Sigmoid colon (tissue), 7 donors: ENCODE data around the gene PCNX3. TPM values are rescaled to one million over a fixed set of nuclear protein-coding genes. Genes with fewer than 3 reads are reported as not detected.

Source experiments
- DNase-seq: peaks from one replicate; pipeline ENCODE4 v3.0.0-alpha.2; 2019
- H3K27ac ChIP-seq, 4 donors: fragments of 200-600 bp; sonication (generic); one replicate each; pipeline ENCODE4 v1.5.1; 2016 to 2019; ENCODE audit warnings: mild to moderate bottlenecking in 1 of 4
- H3K27me3 ChIP-seq, 3 donors: fragments of 200-600 bp; sonication (generic); one replicate each; pipeline ENCODE4 v1.5.1; 2019; ENCODE audit warnings: mild to moderate bottlenecking in 1 of 3
- H3K36me3 ChIP-seq, 4 donors: fragments of 200-600 bp; sonication (generic); one replicate each; pipeline ENCODE4 v1.5.1; 2016 to 2019
- H3K4me1 ChIP-seq, 4 donors: fragments of 200-600 bp; sonication (generic); one replicate each; pipeline ENCODE4 v1.5.1; 2017 to 2019
- H3K4me3 ChIP-seq, 4 donors: fragments of 200-600 bp; sonication (generic); one replicate each; pipeline ENCODE4 v1.5.1; 2017 to 2019; ENCODE audit warnings: mild to moderate bottlenecking in 2 of 4, moderate library complexity in 1 of 4
- H3K9me3 ChIP-seq, 4 donors: fragments of 200-600 bp in 3 of 4; sonication (generic) in 3 of 4; one replicate each; pipeline versions ENCODE4 v1.5.1 to v1.6.1; 2013 to 2019
- EP300 ChIP-seq, 4 donors: sonication (generic); formaldehyde crosslinking; IDR thresholded peaks; one replicate each; pipeline ENCODE4 v1.6.1; 2017; ENCODE audit warnings: antibody characterized with exemption in 4 of 4
- POLR2A ChIP-seq, 2 donors: fragments of 450-650 bp; IDR thresholded peaks; one replicate each; pipeline ENCODE4 v1.6.1; 2016; ENCODE audit warnings: antibody characterized with exemption in 2 of 2, mild to moderate bottlenecking in 2 of 2, moderate library complexity in 2 of 2
- POLR2AphosphoS5 ChIP-seq, 4 donors: sonication (generic); formaldehyde crosslinking; IDR thresholded peaks; one replicate each; pipeline ENCODE4 v1.6.1; 2017; ENCODE audit warnings: antibody characterized with exemption in 4 of 4
- WGBS, 2 donors: extraction: QIAGEN DNeasy Blood & Tissue Kit; methylation state at CpG; one replicate each; pipeline ENCODE4 v1.1.7; 2013; 5-methylcytosine and 5-hydroxymethylcytosine counted together
- intact Hi-C: fragments of 100-400 bp; cut with DNase I; formaldehyde crosslinking; loops from one replicate; pipeline ENCODE4 v1.15.1; 2023
- polyA plus RNA-seq, 3 donors: library from polyadenylated mRNA; stranded (reverse); fragments of 200-250 nt; gene quantifications; one replicate each; pipeline ENCODE4 v1.2.3, GENCODE V29; 2013
- total RNA-seq, 4 donors: library from RNA; depleted of rRNA; stranded (reverse); fragments of >200 nt; gene quantifications; one replicate each; pipeline ENCODE4 v1.1.0, GENCODE V29; 2016
- TF ChIP-seq, protein P1 (sequence below), 4 experiments: fragments of 450-650 bp in 3 of 4; fragments of 200-600 bp in 1 of 4; IDR thresholded peaks; one replicate each; pipeline ENCODE4 v1.5.1; 2016 to 2019; ENCODE audit warnings: antibody characterized with exemption in 4 of 4, mild to moderate bottlenecking in 3 of 4, moderate library complexity in 2 of 4
- donor health status: healthy with polysubstance abuse.
- donor health status: Bipolar disorder and iron deficiency.
- donor health status: healthy.

Gene PCNX3
- total and polyA plus RNA-seq, 7 donors: 6.0 to 35.0 (median 11.0) TPM

DNA sequence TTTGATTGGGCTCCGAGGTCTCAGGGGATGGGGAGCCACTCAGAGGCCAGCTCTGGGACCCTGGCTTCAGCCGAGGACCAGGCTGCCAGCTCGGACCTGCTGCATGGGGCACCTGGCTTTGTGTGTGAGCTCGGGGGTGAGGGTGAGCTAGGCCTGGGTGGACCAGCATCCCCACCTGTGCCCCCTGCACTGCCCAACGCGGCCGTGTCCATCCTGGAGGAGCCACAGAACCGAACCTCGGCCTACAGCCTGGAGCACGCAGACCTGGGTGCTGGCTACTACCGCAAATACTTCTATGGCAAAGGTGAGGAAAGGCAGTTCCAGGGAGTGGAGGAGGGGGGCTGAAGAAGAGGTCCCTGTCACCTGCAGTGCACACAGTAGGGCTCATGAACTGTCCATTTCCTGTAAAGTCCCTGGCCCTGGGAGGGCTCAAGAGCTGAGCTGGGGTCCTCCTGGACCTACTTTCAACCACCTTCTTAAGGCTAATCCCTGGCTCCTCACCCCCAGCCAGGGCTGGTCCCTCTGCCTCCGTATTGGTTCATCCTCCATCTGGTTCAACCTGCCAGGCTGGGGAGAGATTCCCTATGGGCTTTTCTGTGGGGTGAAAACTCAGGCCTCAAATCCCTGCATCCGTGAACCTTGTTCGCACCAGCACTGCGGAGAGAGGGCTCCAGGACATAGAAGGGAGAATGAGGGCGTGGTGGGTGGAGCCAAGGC, 25.9 kb downstream of the PCNX3 start:
- Histone ChIP-seq H3K4me3 (peak overlapping the region in 3 of 4 donors; percentile 3 to 26 (median 18)), H3K4me1 (peaks cover 0 to 50% (median 41%) of the 10 kb centered on the region in 4 donors), H3K9me3 (no peaks in the 10 kb centered on the region), H3K27me3 (no peaks in the 10 kb centered on the region), H3K27ac (peak overlapping the region; percentile 87 to 90 (median 88)), H3K36me3 (peaks cover 6 to 39% (median 12%) of the 10 kb centered on the region in 4 donors)
- DNase-seq: no peak
- TF ChIP-seq POLR2AphosphoS5 (IDR thresholded peaks at IDR 0.05): no peak
- TF ChIP-seq, protein P1, sequence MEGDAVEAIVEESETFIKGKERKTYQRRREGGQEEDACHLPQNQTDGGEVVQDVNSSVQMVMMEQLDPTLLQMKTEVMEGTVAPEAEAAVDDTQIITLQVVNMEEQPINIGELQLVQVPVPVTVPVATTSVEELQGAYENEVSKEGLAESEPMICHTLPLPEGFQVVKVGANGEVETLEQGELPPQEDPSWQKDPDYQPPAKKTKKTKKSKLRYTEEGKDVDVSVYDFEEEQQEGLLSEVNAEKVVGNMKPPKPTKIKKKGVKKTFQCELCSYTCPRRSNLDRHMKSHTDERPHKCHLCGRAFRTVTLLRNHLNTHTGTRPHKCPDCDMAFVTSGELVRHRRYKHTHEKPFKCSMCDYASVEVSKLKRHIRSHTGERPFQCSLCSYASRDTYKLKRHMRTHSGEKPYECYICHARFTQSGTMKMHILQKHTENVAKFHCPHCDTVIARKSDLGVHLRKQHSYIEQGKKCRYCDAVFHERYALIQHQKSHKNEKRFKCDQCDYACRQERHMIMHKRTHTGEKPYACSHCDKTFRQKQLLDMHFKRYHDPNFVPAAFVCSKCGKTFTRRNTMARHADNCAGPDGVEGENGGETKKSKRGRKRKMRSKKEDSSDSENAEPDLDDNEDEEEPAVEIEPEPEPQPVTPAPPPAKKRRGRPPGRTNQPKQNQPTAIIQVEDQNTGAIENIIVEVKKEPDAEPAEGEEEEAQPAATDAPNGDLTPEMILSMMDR (IDR thresholded peaks at IDR 0.05): no peak
- TF ChIP-seq EP300 (IDR thresholded peaks at IDR 0.05): no peak
- no peak for TF ChIP-seq POLR2A (IDR thresholded peaks at IDR 0.05)
- WGBS, 2 donors: 60 to 68% methylated on average over 16 of the region's 16 CpGs
- intact Hi-C loops: no loop called here

DNA sequence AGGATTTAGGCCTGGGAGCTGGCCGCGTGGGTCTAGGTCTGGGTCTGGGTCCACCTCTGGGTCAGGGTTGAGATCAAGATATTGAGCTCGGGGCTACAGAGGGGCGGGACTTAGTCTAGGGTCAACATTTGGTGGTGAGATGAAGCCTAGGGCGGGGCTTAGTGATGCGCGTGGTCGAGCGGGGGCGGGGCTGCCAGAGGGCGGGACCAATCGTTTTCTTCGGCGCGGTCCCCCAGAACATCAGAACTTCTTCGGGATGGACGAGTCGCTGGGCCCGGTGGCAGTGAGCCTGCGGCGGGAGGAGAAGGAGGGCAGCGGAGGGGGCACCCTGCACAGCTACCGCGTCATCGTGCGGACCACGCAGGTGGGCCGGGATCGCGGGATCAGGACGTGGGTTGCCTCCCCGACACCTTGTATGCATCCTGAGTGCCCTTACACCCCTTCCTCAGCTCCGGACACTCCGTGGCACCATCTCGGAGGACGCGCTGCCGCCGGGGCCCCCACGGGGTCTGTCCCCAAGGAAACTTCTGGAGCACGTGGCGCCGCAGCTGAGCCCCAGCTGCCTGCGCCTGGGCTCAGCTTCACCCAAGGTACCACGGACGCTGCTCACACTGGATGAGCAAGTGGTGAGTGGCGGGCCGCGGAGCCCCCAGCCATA, 26.6 kb downstream of the PCNX3 start:
- peak overlapping the region in 2 of 4 donors; percentile 18 to 26 for H3K4me3 ChIP-seq
- no peaks in the 10 kb centered on the region for H3K9me3 ChIP-seq
- intact Hi-C loops: no loop called here
- H3K27ac ChIP-seq: no peak overlapping the region
- TF ChIP-seq POLR2AphosphoS5 (IDR thresholded peaks at IDR 0.05): no peak
- TF ChIP-seq, protein P1 (IDR thresholded peaks at IDR 0.05): no peak
- no peak for TF ChIP-seq POLR2A (IDR thresholded peaks at IDR 0.05)
- no peak for TF ChIP-seq EP300 (IDR thresholded peaks at IDR 0.05)
- H3K4me1 ChIP-seq: peaks cover 0 to 50% (median 44%) of the 10 kb centered on the region in 4 donors
- DNase-seq: no peak
- 45 to 57% methylated on average over 49 of the region's 49 CpGs for WGBS, 2 donors
- peaks cover 0 to 32% (median 6%) of the 10 kb centered on the region in 4 donors for H3K36me3 ChIP-seq
- H3K27me3 ChIP-seq: no peaks in the 10 kb centered on the region

DNA sequence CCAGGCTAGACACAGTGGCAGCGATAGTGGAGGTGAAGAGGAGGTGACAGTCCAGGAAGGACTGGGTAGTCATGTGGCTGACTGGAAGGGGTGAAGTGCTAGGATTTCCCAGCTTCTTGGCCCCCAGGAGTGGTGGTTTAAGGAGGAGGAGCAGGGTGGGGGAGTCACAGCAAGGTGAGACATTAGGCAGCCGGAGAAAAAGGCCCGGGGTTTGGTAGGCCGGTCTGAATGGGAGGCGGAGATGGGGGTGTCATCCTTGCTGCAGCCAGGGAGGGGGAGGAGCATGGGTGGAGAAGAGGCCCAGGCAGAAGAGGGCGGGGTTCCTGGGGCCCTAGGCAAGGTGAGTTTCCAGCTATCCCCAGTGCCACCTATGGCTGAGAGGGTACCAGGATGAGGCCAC, 28.4 kb downstream of the PCNX3 start:
- DNase-seq: no peak
- Histone ChIP-seq H3K36me3 (peaks cover 0 to 37% (median 6%) of the 10 kb centered on the region in 4 donors), H3K9me3 (no peaks in the 10 kb centered on the region), H3K4me1 (peaks cover 0 to 43% (median 36%) of the 10 kb centered on the region in 4 donors), H3K27ac (no peak overlapping the region), H3K27me3 (no peaks in the 10 kb centered on the region), H3K4me3 (no peak overlapping the region)
- WGBS, 2 donors: 23 to 65% methylated on average over 6 of the region's 6 CpGs
- intact Hi-C loops: no loop called here
- no peak for TF ChIP-seq POLR2A (IDR thresholded peaks at IDR 0.05)

DNA sequence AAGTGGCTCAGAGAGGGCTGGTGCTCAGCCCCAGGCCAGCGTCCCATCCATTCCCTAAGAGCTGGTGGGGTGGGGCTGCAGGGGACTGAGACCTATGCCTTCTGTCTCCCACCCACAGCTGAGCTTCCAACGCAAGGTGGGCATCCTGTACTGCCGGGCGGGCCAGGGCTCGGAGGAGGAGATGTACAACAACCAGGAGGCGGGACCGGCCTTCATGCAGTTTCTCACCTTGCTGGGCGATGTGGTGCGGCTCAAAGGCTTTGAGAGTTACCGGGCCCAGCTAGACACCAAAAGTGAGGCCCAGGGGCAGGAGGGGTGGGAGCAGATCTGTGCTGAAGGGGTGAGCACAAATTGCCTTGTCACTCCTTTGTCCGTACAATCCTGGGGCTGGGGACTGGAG, 29.3 kb downstream of the PCNX3 start:
- Histone ChIP-seq H3K36me3 (peaks cover 0 to 46% (median 8%) of the 10 kb centered on the region in 4 donors), H3K4me3 (no peak overlapping the region), H3K27ac (no peak overlapping the region), H3K9me3 (no peaks in the 10 kb centered on the region), H3K4me1 (peaks cover 0 to 39% (median 27%) of the 10 kb centered on the region in 4 donors), H3K27me3 (no peaks in the 10 kb centered on the region)
- intact Hi-C loops: no loop called here
- no peak for DNase-seq
- WGBS, 2 donors: 84 to 89% methylated on average over 11 of the region's 11 CpGs
- TF ChIP-seq POLR2AphosphoS5 (IDR thresholded peaks at IDR 0.05): no peak
- no peak for TF ChIP-seq POLR2A (IDR thresholded peaks at IDR 0.05)
- TF ChIP-seq EP300 (IDR thresholded peaks at IDR 0.05): no peak
- TF ChIP-seq, protein P1 (IDR thresholded peaks at IDR 0.05): no peak

DNA sequence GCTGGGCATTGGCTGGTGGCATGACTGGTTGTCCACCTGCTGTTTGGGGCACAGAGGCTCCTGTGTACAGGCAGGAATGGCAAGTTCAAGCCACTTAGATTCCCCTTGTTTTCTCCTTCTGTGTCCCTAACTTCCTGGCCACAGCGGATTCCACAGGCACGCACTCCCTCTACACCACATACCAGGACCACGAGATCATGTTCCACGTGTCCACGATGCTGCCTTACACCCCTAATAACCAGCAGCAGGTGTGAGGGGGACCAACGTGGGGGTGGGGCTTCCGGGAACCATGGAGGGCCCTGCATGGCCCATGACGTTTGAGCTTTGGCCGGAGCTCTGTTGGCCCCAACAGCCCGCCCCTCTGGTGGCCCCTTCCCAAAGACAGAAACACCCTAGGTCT, 30.1 kb downstream of the PCNX3 start:
- no peak overlapping the region for H3K4me3 ChIP-seq

More for the DNA sequence above, 30.1 kb downstream of the PCNX3 start:
- 68 to 80% methylated on average over 10 of the region's 10 CpGs for WGBS, 2 donors
- DNase-seq: no peak
- intact Hi-C loops: no loop called here
- no peaks in the 10 kb centered on the region for H3K27me3 ChIP-seq
- no peak for TF ChIP-seq EP300 (IDR thresholded peaks at IDR 0.05)
- TF ChIP-seq, protein P1 (IDR thresholded peaks at IDR 0.05): no peak
- TF ChIP-seq POLR2A (IDR thresholded peaks at IDR 0.05): no peak
- no peak for TF ChIP-seq POLR2AphosphoS5 (IDR thresholded peaks at IDR 0.05)
- no peak overlapping the region for H3K27ac ChIP-seq
- H3K4me1 ChIP-seq: peaks cover 0 to 30% (median 19%) of the 10 kb centered on the region in 4 donors
- peaks cover 0 to 55% (median 15%) of the 10 kb centered on the region in 4 donors for H3K36me3 ChIP-seq
- no peaks in the 10 kb centered on the region for H3K9me3 ChIP-seq
